Ishikawa (cell line): ENCODE measurements around the gene PLCB4.

Experiments used
- CEBPB ChIP-seq: IDR thresholded peaks from 2 replicates; pipeline ENCODE4 v1.6.1; 2012
- CREB1 ChIP-seq: IDR thresholded peaks from 2 replicates; pipeline ENCODE4 v1.6.1; 2012; ENCODE audit warnings: low read depth
- EGR1 ChIP-seq: IDR thresholded peaks from 2 replicates; pipeline ENCODE4 v1.6.1; 2012
- EP300 ChIP-seq: IDR thresholded peaks from 2 replicates; pipeline ENCODE4 v1.6.1; 2012; ENCODE audit warnings: borderline replicate concordance
- FOXM1 ChIP-seq: IDR thresholded peaks from 2 replicates; pipeline ENCODE4 v1.6.1; 2012; ENCODE audit warnings: low read depth, borderline replicate concordance
- NFIC ChIP-seq: IDR thresholded peaks from 2 replicates; pipeline ENCODE4 v1.6.1; 2012
- RAD21 ChIP-seq: IDR thresholded peaks from 2 replicates; pipeline ENCODE4 v1.6.1; 2012; ENCODE audit warnings: low read depth
- TAF1 ChIP-seq: IDR thresholded peaks from 2 replicates; pipeline ENCODE4 v1.6.1; 2012; ENCODE audit warnings: low read depth, mild to moderate bottlenecking
- TCF12 ChIP-seq: IDR thresholded peaks from 2 replicates; pipeline ENCODE4 v1.6.1; 2012; ENCODE audit warnings: low read depth
- TEAD4 ChIP-seq: IDR thresholded peaks from 2 replicates; pipeline ENCODE4 v1.6.1; 2012
- YY1 ChIP-seq: IDR thresholded peaks from 2 replicates; pipeline ENCODE4 v1.6.1; 2012; ENCODE audit warnings: low read depth
- ZBTB7A ChIP-seq: IDR thresholded peaks from 2 replicates; pipeline ENCODE4 v1.6.1; 2012; ENCODE audit warnings: low read depth
- TF ChIP-seq, protein P1 (sequence below): IDR thresholded peaks from 2 replicates; pipeline ENCODE4 v1.6.1; 2012
- TF ChIP-seq, protein P2 (sequence below): IDR thresholded peaks from 2 replicates; pipeline ENCODE4 v1.6.1; 2012; ENCODE audit warnings: low read depth, mild to moderate bottlenecking
- TF ChIP-seq, protein P3 (sequence below): IDR thresholded peaks from 2 replicates; pipeline ENCODE4 v1.6.1; 2012

Gene PLCB4

DNA sequence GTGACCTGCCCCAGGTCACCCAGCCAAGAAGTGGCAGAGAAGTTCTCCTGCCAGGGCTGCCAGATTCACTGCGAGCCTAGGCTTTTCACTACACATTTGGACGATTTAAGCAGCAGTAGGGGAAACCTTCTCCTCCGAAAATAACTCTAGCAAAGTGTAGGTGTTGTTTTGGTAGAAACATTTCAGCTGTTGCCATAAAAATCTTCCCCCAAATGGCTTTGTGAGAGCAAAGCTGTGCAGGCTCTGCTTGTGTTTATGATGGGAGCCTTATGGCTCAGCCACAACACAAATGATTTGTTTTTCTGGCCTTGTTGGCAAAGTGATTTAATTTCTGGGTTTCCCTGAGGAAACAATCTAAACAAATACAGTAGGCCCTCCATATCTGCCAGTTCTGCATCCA, 81.8 kb downstream of the PLCB4 start:
- TF ChIP-seq RAD21 (no peak), FOXM1 (no peak), EP300 (no peak), YY1 (no peak), TEAD4 (no peak), CEBPB (no peak), TAF1 (no peak), NFIC (no peak), EGR1 (no peak), ZBTB7A (no peak), TCF12 (no peak), CREB1 (no peak)
- TF ChIP-seq, protein P1, sequence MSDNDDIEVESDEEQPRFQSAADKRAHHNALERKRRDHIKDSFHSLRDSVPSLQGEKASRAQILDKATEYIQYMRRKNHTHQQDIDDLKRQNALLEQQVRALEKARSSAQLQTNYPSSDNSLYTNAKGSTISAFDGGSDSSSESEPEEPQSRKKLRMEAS = no peak
- TF ChIP-seq, protein P2, sequence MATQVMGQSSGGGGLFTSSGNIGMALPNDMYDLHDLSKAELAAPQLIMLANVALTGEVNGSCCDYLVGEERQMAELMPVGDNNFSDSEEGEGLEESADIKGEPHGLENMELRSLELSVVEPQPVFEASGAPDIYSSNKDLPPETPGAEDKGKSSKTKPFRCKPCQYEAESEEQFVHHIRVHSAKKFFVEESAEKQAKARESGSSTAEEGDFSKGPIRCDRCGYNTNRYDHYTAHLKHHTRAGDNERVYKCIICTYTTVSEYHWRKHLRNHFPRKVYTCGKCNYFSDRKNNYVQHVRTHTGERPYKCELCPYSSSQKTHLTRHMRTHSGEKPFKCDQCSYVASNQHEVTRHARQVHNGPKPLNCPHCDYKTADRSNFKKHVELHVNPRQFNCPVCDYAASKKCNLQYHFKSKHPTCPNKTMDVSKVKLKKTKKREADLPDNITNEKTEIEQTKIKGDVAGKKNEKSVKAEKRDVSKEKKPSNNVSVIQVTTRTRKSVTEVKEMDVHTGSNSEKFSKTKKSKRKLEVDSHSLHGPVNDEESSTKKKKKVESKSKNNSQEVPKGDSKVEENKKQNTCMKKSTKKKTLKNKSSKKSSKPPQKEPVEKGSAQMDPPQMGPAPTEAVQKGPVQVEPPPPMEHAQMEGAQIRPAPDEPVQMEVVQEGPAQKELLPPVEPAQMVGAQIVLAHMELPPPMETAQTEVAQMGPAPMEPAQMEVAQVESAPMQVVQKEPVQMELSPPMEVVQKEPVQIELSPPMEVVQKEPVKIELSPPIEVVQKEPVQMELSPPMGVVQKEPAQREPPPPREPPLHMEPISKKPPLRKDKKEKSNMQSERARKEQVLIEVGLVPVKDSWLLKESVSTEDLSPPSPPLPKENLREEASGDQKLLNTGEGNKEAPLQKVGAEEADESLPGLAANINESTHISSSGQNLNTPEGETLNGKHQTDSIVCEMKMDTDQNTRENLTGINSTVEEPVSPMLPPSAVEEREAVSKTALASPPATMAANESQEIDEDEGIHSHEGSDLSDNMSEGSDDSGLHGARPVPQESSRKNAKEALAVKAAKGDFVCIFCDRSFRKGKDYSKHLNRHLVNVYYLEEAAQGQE = no peak
- TF ChIP-seq, protein P3, sequence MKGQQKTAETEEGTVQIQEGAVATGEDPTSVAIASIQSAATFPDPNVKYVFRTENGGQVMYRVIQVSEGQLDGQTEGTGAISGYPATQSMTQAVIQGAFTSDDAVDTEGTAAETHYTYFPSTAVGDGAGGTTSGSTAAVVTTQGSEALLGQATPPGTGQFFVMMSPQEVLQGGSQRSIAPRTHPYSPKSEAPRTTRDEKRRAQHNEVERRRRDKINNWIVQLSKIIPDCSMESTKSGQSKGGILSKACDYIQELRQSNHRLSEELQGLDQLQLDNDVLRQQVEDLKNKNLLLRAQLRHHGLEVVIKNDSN = no peak

DNA sequence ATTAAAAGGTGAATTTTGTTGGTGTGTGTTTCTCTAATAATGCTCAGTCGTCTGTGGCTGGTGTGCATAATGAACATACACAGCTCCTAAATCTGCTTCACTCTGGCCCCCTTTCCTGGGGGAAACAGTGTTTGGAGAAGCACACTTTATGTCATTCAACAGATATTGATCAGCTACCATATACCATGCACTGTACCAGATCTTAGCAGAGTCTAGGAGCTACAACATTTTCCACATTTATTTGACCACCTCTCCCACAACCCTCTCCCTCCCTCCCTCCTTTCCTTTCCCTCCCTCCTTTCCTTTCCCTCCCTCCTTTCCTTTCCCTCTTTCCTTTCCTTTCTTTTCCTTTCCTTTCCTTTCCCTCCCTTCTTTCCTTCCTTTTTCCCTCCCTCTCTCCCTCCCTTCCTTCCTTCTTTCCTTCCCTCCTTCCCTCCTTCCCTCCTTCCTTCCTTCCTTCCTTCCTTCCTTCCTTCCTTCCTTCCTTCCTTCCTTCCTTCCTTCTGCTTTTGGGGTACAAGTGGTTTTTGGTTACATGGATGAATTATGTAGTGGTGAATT, 85.7 kb downstream of the PLCB4 start:
- TF ChIP-seq CREB1 (no peak), NFIC (no peak), TEAD4 (no peak), TCF12 (no peak), EP300 (no peak), YY1 (no peak), CEBPB (no peak), FOXM1 (no peak), EGR1 (no peak)
- TF ChIP-seq, protein P2 = no peak
- TF ChIP-seq, protein P3 = no peak
- TF ChIP-seq, protein P1 = no peak

DNA sequence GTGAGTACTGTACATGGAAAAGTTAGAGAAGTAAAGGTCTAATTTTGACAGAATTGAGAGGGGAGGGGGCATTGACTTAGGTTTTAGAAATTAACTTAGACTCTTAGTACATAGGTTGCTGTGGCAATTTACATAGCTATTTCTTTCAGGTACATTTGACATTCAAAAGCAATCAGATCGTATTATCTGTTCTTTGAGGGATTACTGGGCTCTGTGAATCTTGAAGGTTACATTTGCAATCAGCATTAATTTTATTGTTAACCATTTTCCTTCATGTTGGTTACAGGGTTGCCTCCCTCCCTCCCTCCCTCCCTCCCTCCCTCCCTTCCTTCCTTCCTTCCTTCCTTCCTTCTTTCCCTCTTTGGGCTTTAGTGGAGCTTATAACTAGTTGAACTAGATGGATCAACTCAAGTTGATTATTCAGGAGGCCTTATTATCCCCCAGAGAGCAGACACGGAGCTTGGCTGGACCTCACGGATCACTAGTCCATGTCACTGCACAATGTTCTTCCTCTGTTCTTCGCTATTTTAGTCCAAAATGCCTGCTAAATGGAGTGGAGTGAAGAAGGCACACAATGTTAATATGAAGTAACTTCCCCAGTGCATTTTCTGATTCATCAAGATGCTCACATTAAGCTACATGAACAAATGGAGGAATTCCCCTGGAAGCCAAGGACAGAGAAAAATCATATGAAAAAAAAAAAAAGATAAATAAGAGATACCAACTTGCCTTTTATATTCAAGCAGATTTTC, 87.8 kb downstream of the PLCB4 start:
- no peak for TF ChIP-seq TEAD4
- TF ChIP-seq, protein P3 = no peak
- no peak for TF ChIP-seq YY1
- TF ChIP-seq TAF1 = no peak
- TF ChIP-seq, protein P2 = no peak
- no peak for TF ChIP-seq CREB1
- no peak for TF ChIP-seq EP300
- no peak for TF ChIP-seq NFIC
- no peak for TF ChIP-seq EGR1
- no peak for TF ChIP-seq TCF12
- TF ChIP-seq, protein P1 = no peak
- TF ChIP-seq CEBPB = no peak
- TF ChIP-seq FOXM1 = no peak
- no peak for TF ChIP-seq ZBTB7A
- TF ChIP-seq RAD21 = no peak
